IMR-90 (cell line): ENCODE results near the gene CGRRF1. TPM values are rescaled to one million over a fixed set of nuclear protein-coding genes. Genes with fewer than 3 reads are reported as not detected.

Experiments
- ATAC-seq: fragments of 200-7000 bp; cut with Tn5 transposase; 2 replicates; pipeline ENCODE4 v1.9.1; 2020; ENCODE audit warnings: low read depth, mild to moderate bottlenecking, moderate library complexity
- BruUV-seq: library from RNA; stranded (reverse); fragments of 400-500 nt; replicated peaks from 2 replicates; lab custom pipeline; 2021; lab: Mats Ljungman, UMichigan
- CTCF ChIA-PET: fragments of 300-600 bp; formaldehyde crosslinking; extraction: SDS; loops from one replicate; lab custom pipeline; 2021; ENCODE audit warnings: antibody characterized with exemption; lab: Yijun Ruan, JAX
- POLR2A ChIA-PET: fragments of 300-600 bp; sonication (Branson Sonifier 250); formaldehyde crosslinking; loops from one replicate; lab custom pipeline; 2022; ENCODE audit warnings: antibody characterized with exemption; ENCODE audit not compliant: unreplicated experiment; lab: Charles Lee
- DNase-seq: peaks from one replicate; pipeline ENCODE4 v3.0.0; 2013
- H2AFZ ChIP-seq: replicated peaks from 2 replicates; pipeline ENCODE3; 2013; ENCODE audit warnings: low read length, mild to moderate bottlenecking; ENCODE audit not compliant: poor library complexity
- H2AK5ac ChIP-seq: 2 replicates; pipeline ENCODE4 v1.6.1; 2013; ENCODE audit warnings: low read depth, low read length, inconsistent platforms
- H2AK9ac ChIP-seq: replicated peaks from 2 replicates; pipeline ENCODE3; 2013; ENCODE audit warnings: mild to moderate bottlenecking, low read depth, low read length, moderate library complexity; ENCODE audit not compliant: poor library complexity
- H2BK120ac ChIP-seq: 2 replicates; pipeline ENCODE4 v1.6.1; 2013; ENCODE audit warnings: low read depth, low read length, inconsistent platforms
- H2BK15ac ChIP-seq: 3 replicates; pipeline ENCODE4 v1.6.1; 2013; ENCODE audit warnings: low read depth, low read length, inconsistent platforms
- H2BK20ac ChIP-seq: 2 replicates; pipeline ENCODE4 v1.6.1; 2013; ENCODE audit warnings: low read depth, mild to moderate bottlenecking, inconsistent platforms, low read length, moderate library complexity
- H2BK5ac ChIP-seq: 2 replicates; pipeline ENCODE4 v1.6.1; 2013; ENCODE audit warnings: mild to moderate bottlenecking, low read depth, low read length, inconsistent platforms; ENCODE audit not compliant: poor library complexity, severe bottlenecking
- H3K14ac ChIP-seq: replicated peaks from 2 replicates; pipeline ENCODE4 v1.6.1; 2013; ENCODE audit warnings: low read depth, low read length, inconsistent platforms
- H3K18ac ChIP-seq: 2 replicates; pipeline ENCODE4 v1.6.1; 2013; ENCODE audit warnings: low read depth, low read length, control low read depth
- H3K23ac ChIP-seq: 2 replicates; pipeline ENCODE4 v1.6.1; 2013; ENCODE audit warnings: low read depth, low read length, inconsistent platforms
- H3K27ac ChIP-seq: 2 replicates; pipeline ENCODE4 v1.5.1; 2013; ENCODE audit warnings: mild to moderate bottlenecking, control low read depth, low read length; ENCODE audit not compliant: insufficient read depth
- H3K27me3 ChIP-seq: 2 replicates; pipeline ENCODE4 v1.6.1; 2013; ENCODE audit warnings: low read length; ENCODE audit not compliant: control insufficient read depth, insufficient read depth
- H3K36me3 ChIP-seq: 2 replicates; pipeline ENCODE4 v1.6.1; 2013; ENCODE audit warnings: low read length, mixed read lengths; ENCODE audit not compliant: control insufficient read depth, insufficient read depth
- H3K4ac ChIP-seq: 2 replicates; pipeline ENCODE4 v1.6.1; 2013; ENCODE audit warnings: low read depth, low read length, inconsistent platforms
- H3K4me1 ChIP-seq: 2 replicates; pipeline ENCODE4 v1.6.1; 2013; ENCODE audit warnings: low read length, mixed read lengths; ENCODE audit not compliant: control insufficient read depth, insufficient read depth
- H3K4me2 ChIP-seq: 2 replicates; pipeline ENCODE4 v1.6.1; 2013; ENCODE audit warnings: low read depth, mild to moderate bottlenecking, control low read depth, low read length, moderate library complexity
- H3K4me3 ChIP-seq: 2 replicates; pipeline ENCODE4 v1.5.1; 2013; ENCODE audit warnings: low read depth, mild to moderate bottlenecking, control low read depth, low read length, moderate library complexity; ENCODE audit not compliant: insufficient read depth
- H3K56ac ChIP-seq: 2 replicates; pipeline ENCODE4 v1.6.1; 2013; ENCODE audit warnings: low read length, inconsistent platforms; ENCODE audit not compliant: insufficient read depth; ENCODE audit errors: extremely low read depth
- H3K79me1 ChIP-seq, 2 experiments: 2 replicates each; pipeline ENCODE4 v1.6.1; 2013; ENCODE audit warnings: low read length in 2 of 2, inconsistent platforms in 1 of 2, low read depth in 1 of 2
- H3K9ac ChIP-seq: 2 replicates; pipeline ENCODE4 v1.6.1; 2013; ENCODE audit warnings: low read depth, low read length, control low read depth
- H3K9me1 ChIP-seq: 2 replicates; pipeline ENCODE4 v1.6.1; 2013; ENCODE audit warnings: low read length, inconsistent platforms; ENCODE audit not compliant: insufficient read depth
- H3K9me3 ChIP-seq: 2 replicates; pipeline ENCODE4 v1.6.1; 2013; ENCODE audit warnings: low read length; ENCODE audit not compliant: control insufficient read depth, insufficient read depth
- H4K20me1 ChIP-seq: 2 replicates; pipeline ENCODE4 v1.6.1; 2013; ENCODE audit warnings: low read length, inconsistent platforms; ENCODE audit not compliant: insufficient read depth
- H4K5ac ChIP-seq: 2 replicates; pipeline ENCODE4 v1.6.1; 2013; ENCODE audit warnings: mild to moderate bottlenecking, low read depth, low read length, control low read depth
- H4K8ac ChIP-seq, 2 experiments: 2 replicates each; pipeline ENCODE4 v1.6.1; 2013; ENCODE audit warnings: low read depth in 2 of 2, low read length in 2 of 2, control low read depth in 1 of 2, inconsistent platforms in 1 of 2
- H4K91ac ChIP-seq: 2 replicates; pipeline ENCODE4 v1.6.1; 2013; ENCODE audit warnings: low read depth, low read length, inconsistent platforms; ENCODE audit not compliant: insufficient read depth
- CHD1 ChIP-seq: IDR thresholded peaks from 2 replicates; pipeline ENCODE4 v1.6.1; 2012; ENCODE audit warnings: low read depth, low read length, improper control_type of control experiment
- CTCF ChIP-seq: conservative IDR thresholded peaks from 2 replicates; pipeline ENCODE4 v1.5.1; 2012; ENCODE audit warnings: mild to moderate bottlenecking, low read depth, low read length, improper control_type of control experiment
- FOS ChIP-seq: fragments of 150-350 bp; IDR thresholded peaks from 2 replicates; pipeline ENCODE4 v1.6.1; 2016; ENCODE audit warnings: low read depth, low read length
- MAFK ChIP-seq: IDR thresholded peaks from 2 replicates; pipeline ENCODE4 v1.6.1; 2012; ENCODE audit warnings: low read depth, low read length, improper control_type of control experiment
- RAD21 ChIP-seq: IDR thresholded peaks from 2 replicates; pipeline ENCODE4 v1.6.1; 2012; ENCODE audit warnings: low read length, improper control_type of control experiment
- RCOR1 ChIP-seq: IDR thresholded peaks from 2 replicates; pipeline ENCODE4 v1.6.1; 2012; ENCODE audit warnings: mild to moderate bottlenecking, low read length, improper control_type of control experiment; ENCODE audit not compliant: insufficient replicate concordance
- SMC3 ChIP-seq: fragments of 150-350 bp; IDR thresholded peaks from 2 replicates; pipeline ENCODE4 v1.6.1; 2016; ENCODE audit warnings: low read depth, mild to moderate bottlenecking, antibody characterized with exemption, low read length, moderate library complexity
- dilution Hi-C: fragments of 300-500 bp; cut with HindIII; formaldehyde crosslinking; loops from one replicate; pipeline ENCODE4 v1.14.3; 2018; ENCODE audit warnings: low sequenced_read_pairs; ENCODE audit not compliant: unreplicated experiment
- in situ Hi-C: fragments of 300-500 bp; cut with MboI; formaldehyde crosslinking; loops from 3 replicates; pipeline ENCODE4 v1.14.3; 2019; ENCODE audit warnings: low sequenced_read_pairs, inconsistent platforms, mixed read lengths
- intact Hi-C: fragments of 100-400 bp; cut with micrococcal nuclease; formaldehyde crosslinking; loops from 2 replicates; pipeline ENCODE4 v1.10.0; 2022
- polyA plus RNA-seq, 3 experiments: library from polyadenylated mRNA; depleted of rRNA; stranded (reverse); fragments of >200 nt; gene quantifications; 2 replicates each; pipeline ENCODE4 v1.2.3, GENCODE V29; 2012; ENCODE audit warnings: low replicate concordance in 1 of 3
- total RNA-seq: library from RNA; depleted of rRNA; stranded (reverse); fragments of >200 nt; gene quantifications from 2 replicates; pipeline ENCODE4 v1.2.3, GENCODE V29; 2012

Gene CGRRF1
- total and polyA plus RNA-seq, 2 of the 4 experiments (the other 2 are of a cell fraction): 6.0 to 13.8 TPM

GRCh38 chr14:54483846-54484245, 25.9 kb upstream of the CGRRF1 start:
- CTCF ChIA-PET: no interaction called here
- H3K4me3 ChIP-seq: no peak overlapping the region
- DNase-seq: no peak

More at GRCh38 chr14:54483846-54484245, 25.9 kb upstream of the CGRRF1 start:
- Histone ChIP-seq H4K8ac (no peak overlapping the region), H2BK20ac (no peak overlapping the region), H3K4me2 (no peak overlapping the region), H3K14ac (no peak overlapping the region), H3K56ac (no peak overlapping the region), H3K79me1 (peaks cover 20 to 47% of the 10 kb centered on the region in 2 experiments), H3K23ac (no peak overlapping the region), H3K9me1 (0 out of 2 replicates have a peak, but pooled peaks cover 4% of the 10 kb centered on the region), H3K9me3 (no peaks in the 10 kb centered on the region), H3K27ac (no peak overlapping the region), H2AK9ac (no peak overlapping the region), H4K5ac (no peak overlapping the region), H2AFZ (no peak overlapping the region), H3K4me1 (peaks cover 3% of the 10 kb centered on the region; the same call in 1 of the 2 replicates), H3K4ac (no peak overlapping the region), H2AK5ac (no peak overlapping the region), H3K27me3 (no peaks in the 10 kb centered on the region), H3K36me3 (peaks cover 9% of the 10 kb centered on the region), H2BK5ac (no peak overlapping the region), H2BK120ac (no peak overlapping the region), H3K18ac (no peak overlapping the region), H3K9ac (no peak overlapping the region), H4K91ac (no peak overlapping the region), H4K20me1 (peaks cover 33% of the 10 kb centered on the region; the same call in 1 of the 2 replicates), H2BK15ac (no peak overlapping the region)
- ATAC-seq: no peak
- in situ Hi-C loops (no loop called here), dilution Hi-C loops (no loop called here), intact Hi-C loops (no loop called here)
- POLR2A ChIA-PET: interaction anchor here (0.7 kb wide), 1 partner anchor 1159 kb away, joined by 4 read pairs; no protein-coding TSS in a partner anchor
- BruUV-seq: no TSS peak
- TF ChIP-seq RCOR1: no peak
- TF ChIP-seq SMC3: no peak
- no peak for TF ChIP-seq FOS
- no peak for TF ChIP-seq CHD1
- no peak for TF ChIP-seq RAD21
- TF ChIP-seq CTCF: no peak
- TF ChIP-seq MAFK: peak; percentile 86
